Spinal cord (tissue), 10 donors: ENCODE results near the gene TBXAS1. TPM values are rescaled to one million over a fixed set of nuclear protein-coding genes. Genes with fewer than 3 reads are reported as not detected.

Source experiments
- DNase-seq, 6 donors: peaks; one replicate each; pipeline versions ENCODE4 v3.0.0 to v3.0.0-alpha.2; 2013 to 2015; ENCODE audit warnings: low spot score in 6 of 6, low read depth in 4 of 6
- H3K27ac ChIP-seq: one replicate; pipeline ENCODE4 v1.5.1; 2013; ENCODE audit warnings: low read depth, low read length, control low read depth
- H3K27me3 ChIP-seq: one replicate; pipeline ENCODE4 v1.6.1; 2013; ENCODE audit warnings: low read length; ENCODE audit not compliant: control insufficient read depth, insufficient read depth
- H3K36me3 ChIP-seq: one replicate; pipeline ENCODE4 v1.6.1; 2013; ENCODE audit warnings: low read length; ENCODE audit not compliant: control insufficient read depth, insufficient read depth
- H3K4me1 ChIP-seq: one replicate; pipeline ENCODE4 v1.6.1; 2013; ENCODE audit warnings: low read length; ENCODE audit not compliant: control insufficient read depth, insufficient read depth
- H3K4me3 ChIP-seq: one replicate; pipeline ENCODE4 v1.5.1; 2013; ENCODE audit warnings: low read depth, low read length, control low read depth
- H3K9me3 ChIP-seq: one replicate; pipeline ENCODE4 v1.6.1; 2013; ENCODE audit warnings: low read length; ENCODE audit not compliant: control insufficient read depth, insufficient read depth
- WGBS: methylation state at CpG from one replicate; pipeline ENCODE4 v1.1.5; 2013; ENCODE audit warnings: missing lambda C conversion rate; ENCODE audit not compliant: insufficient coverage; 5-methylcytosine and 5-hydroxymethylcytosine counted together
- polyA plus RNA-seq, 2 donors: library from polyadenylated mRNA; unstranded; fragments of 120-200 nt; gene quantifications; one replicate each; pipeline ENCODE4 v1.2.1, GENCODE V29; 2013; ENCODE audit not compliant: insufficient read length in 2 of 2
- total RNA-seq, 2 donors: library from RNA; depleted of rRNA in 1 of 2; stranded (reverse); fragments of 120-200 nt in 1 of 2; fragments of >200 nt in 1 of 2; gene quantifications; one replicate each; pipeline versions ENCODE4 v1.2.3 to v1.2.4, GENCODE V29; 2013 to 2014
- donor health status: healthy.

The TBXAS1 gene
- total and polyA plus RNA-seq, 4 donors: 8.1 to 11.9 (median 10.3) TPM

GRCh38 chr7:140009735-140010134, 180.7 kb downstream of the TBXAS1 start:
- DNase-seq: no peak
- Histone ChIP-seq H3K27me3 (no peaks in the 10 kb centered on the region), H3K4me1 (peaks cover 3% of the 10 kb centered on the region), H3K36me3 (no peaks in the 10 kb centered on the region), H3K27ac (no peak overlapping the region), H3K9me3 (no peaks in the 10 kb centered on the region), H3K4me3 (no peak overlapping the region)
- WGBS: 91% methylated on average over 7 of the region's 11 CpGs

- no peak overlapping the region for H3K27ac ChIP-seq
- WGBS: 76% methylated on average over 6 of the region's 9 CpGs
- no peak overlapping the region for H3K4me3 ChIP-seq
- H3K9me3 ChIP-seq: no peaks in the 10 kb centered on the region
- peak in 1 of 6 donors; percentile 14 for DNase-seq
- H3K4me1 ChIP-seq: peaks cover 3% of the 10 kb centered on the region
- H3K36me3 ChIP-seq: no peaks in the 10 kb centered on the region
- no peaks in the 10 kb centered on the region for H3K27me3 ChIP-seq
Observed at GRCh38 chr7:140010194-140010895, 181.3 kb downstream of the TBXAS1 start.

GRCh38 chr7:140013676-140014075, 184.6 kb downstream of the TBXAS1 start:
- peaks cover 3% of the 10 kb centered on the region for H3K4me1 ChIP-seq
- no peak overlapping the region for H3K4me3 ChIP-seq
- H3K27me3 ChIP-seq: no peaks in the 10 kb centered on the region
- no peaks in the 10 kb centered on the region for H3K36me3 ChIP-seq
- DNase-seq: no peak
- WGBS: 98% methylated on average over 4 of the region's 4 CpGs
- H3K9me3 ChIP-seq: no peaks in the 10 kb centered on the region
- no peak overlapping the region for H3K27ac ChIP-seq

- no peaks in the 10 kb centered on the region for H3K9me3 ChIP-seq
- 89% methylated on average over 10 of the region's 10 CpGs for WGBS
- H3K27me3 ChIP-seq: no peaks in the 10 kb centered on the region
- H3K4me3 ChIP-seq: no peak overlapping the region
- peaks cover 3% of the 10 kb centered on the region for H3K4me1 ChIP-seq
- H3K27ac ChIP-seq: no peak overlapping the region
- DNase-seq: no peak
- H3K36me3 ChIP-seq: no peaks in the 10 kb centered on the region
Observed at GRCh38 chr7:140014123-140014522, 185.1 kb downstream of the TBXAS1 start.

- no peaks in the 10 kb centered on the region for H3K9me3 ChIP-seq
- H3K27me3 ChIP-seq: no peaks in the 10 kb centered on the region
- no peaks in the 10 kb centered on the region for H3K4me1 ChIP-seq
- H3K4me3 ChIP-seq: no peak overlapping the region
- no peak overlapping the region for H3K27ac ChIP-seq
- no peaks in the 10 kb centered on the region for H3K36me3 ChIP-seq
- 91% methylated on average over 9 of the region's 11 CpGs for WGBS
- DNase-seq: no peak
Observed at GRCh38 chr7:140015471-140015970, 186.5 kb downstream of the TBXAS1 start.

- no peaks in the 10 kb centered on the region for H3K9me3 ChIP-seq
- 84% methylated on average over 5 of the region's 9 CpGs for WGBS
Observed at GRCh38 chr7:140016540-140016939, 187.5 kb downstream of the TBXAS1 start.

GRCh38 chr7:140017034-140017433, 188.0 kb downstream of the TBXAS1 start:
- Histone ChIP-seq H3K36me3 (no peaks in the 10 kb centered on the region), H3K27me3 (no peaks in the 10 kb centered on the region), H3K27ac (no peak overlapping the region), H3K4me1 (no peaks in the 10 kb centered on the region), H3K9me3 (no peaks in the 10 kb centered on the region), H3K4me3 (no peak overlapping the region)
- 89% methylated on average over 7 of the region's 7 CpGs for whole genome bisulfite sequencing
- no peak for DNase-seq

More at GRCh38 chr7:140016540-140016939, 187.5 kb downstream of the TBXAS1 start:
- H3K4me3 ChIP-seq: no peak overlapping the region
- no peaks in the 10 kb centered on the region for H3K36me3 ChIP-seq
- H3K27me3 ChIP-seq: no peaks in the 10 kb centered on the region
- H3K4me1 ChIP-seq: no peaks in the 10 kb centered on the region
- H3K27ac ChIP-seq: no peak overlapping the region
- DNase-seq: no peak

GRCh38 chr7:140017543-140017942, 188.5 kb downstream of the TBXAS1 start:
- no peak overlapping the region for H3K4me3 ChIP-seq
- H3K4me1 ChIP-seq: no peaks in the 10 kb centered on the region
- 79% methylated on average over 14 of the region's 15 CpGs for WGBS
- H3K36me3 ChIP-seq: no peaks in the 10 kb centered on the region
- no peak for DNase-seq
- no peaks in the 10 kb centered on the region for H3K27me3 ChIP-seq
- no peak overlapping the region for H3K27ac ChIP-seq
- H3K9me3 ChIP-seq: no peaks in the 10 kb centered on the region

GRCh38 chr7:140018125-140019043, 189.3 kb downstream of the TBXAS1 start:
- H3K27me3 ChIP-seq: no peaks in the 10 kb centered on the region
- no peaks in the 10 kb centered on the region for H3K4me1 ChIP-seq
- no peak overlapping the region for H3K4me3 ChIP-seq
- 83% methylated on average over 9 of the region's 9 CpGs for WGBS
- no peaks in the 10 kb centered on the region for H3K36me3 ChIP-seq
- H3K27ac ChIP-seq: no peak overlapping the region
- H3K9me3 ChIP-seq: no peaks in the 10 kb centered on the region
- no peak for DNase-seq
